CD14-positive monocyte (primary cell): ENCODE data around the gene SCAF8. TPM values are rescaled to one million over a fixed set of nuclear protein-coding genes. Genes with fewer than 3 reads are reported as not detected.

Source experiments
- DNase-seq, 3 donors: peaks; one replicate each; pipeline ENCODE4 v3.0.0-alpha.2; 2011 to 2022
- H2AFZ ChIP-seq: 2 replicates; pipeline ENCODE4 v1.6.0; 2012; ENCODE audit warnings: mild to moderate bottlenecking, low read depth, low read length, inconsistent platforms; ENCODE audit not compliant: insufficient read depth, poor library complexity, severe bottlenecking
- H3K27ac ChIP-seq, 2 donors: 1 replicate in 1 of 2; 2 replicates in 1 of 2; pipeline ENCODE4 v1.5.1; 2012 to 2013; ENCODE audit warnings: low read length in 2 of 2, control low read depth in 1 of 2, inconsistent platforms in 1 of 2, low read depth in 1 of 2, mild to moderate bottlenecking in 1 of 2
- H3K27me3 ChIP-seq, 2 donors: one replicate each; pipeline versions ENCODE4 v1.6.0 to v1.6.1; 2011 to 2013; ENCODE audit warnings: low read length in 2 of 2; ENCODE audit not compliant: control insufficient read depth in 2 of 2, insufficient read depth in 2 of 2
- H3K36me3 ChIP-seq, 2 donors: replicated peaks in 1 of 2; 1 replicate in 1 of 2; 2 replicates in 1 of 2; pipeline versions ENCODE4 v1.5.1 to v1.6.1; 2012 to 2013; ENCODE audit warnings: low read length in 2 of 2, control low read depth in 1 of 2, inconsistent platforms in 1 of 2, mild to moderate bottlenecking in 1 of 2; ENCODE audit not compliant: insufficient read depth in 2 of 2, control insufficient read depth in 1 of 2
- H3K4me1 ChIP-seq, 2 donors: 1 replicate in 1 of 2; 2 replicates in 1 of 2; pipeline versions ENCODE4 v1.5.1 to v1.6.1; 2012 to 2013; ENCODE audit warnings: low read length in 2 of 2, control low read depth in 1 of 2, inconsistent platforms in 1 of 2, mild to moderate bottlenecking in 1 of 2, moderate library complexity in 1 of 2; ENCODE audit not compliant: insufficient read depth in 2 of 2, control insufficient read depth in 1 of 2
- H3K4me2 ChIP-seq: replicated peaks from 2 replicates; pipeline ENCODE3; 2012; ENCODE audit warnings: low read length, moderate library complexity, mild to moderate bottlenecking; ENCODE audit not compliant: poor library complexity, severe bottlenecking; ENCODE audit errors: extremely low read depth
- H3K4me3 ChIP-seq, 3 experiments: fragments of 200-600 bp in 1 of 3; sonication (generic) in 1 of 3; replicated peaks in 1 of 3; 1 replicate in 2 of 3; 2 replicates in 1 of 3; pipeline ENCODE4 v1.5.1; 2011 to 2013; ENCODE audit warnings: low read length in 3 of 3, mild to moderate bottlenecking in 3 of 3, control low read depth in 2 of 3, low read depth in 2 of 3, inconsistent platforms in 1 of 3, moderate library complexity in 1 of 3
- H3K79me2 ChIP-seq: 2 replicates; pipeline ENCODE4 v1.6.0; 2012; ENCODE audit warnings: mild to moderate bottlenecking, control low read depth, inconsistent platforms, low read length, moderate library complexity; ENCODE audit not compliant: insufficient read depth
- H3K9ac ChIP-seq: 2 replicates; pipeline ENCODE4 v1.6.0; 2017; ENCODE audit warnings: low read length, mild to moderate bottlenecking; ENCODE audit not compliant: insufficient read depth, poor library complexity, severe bottlenecking
- H3K9me3 ChIP-seq, 2 donors: replicated peaks in 1 of 2; 1 replicate in 1 of 2; 2 replicates in 1 of 2; pipeline versions ENCODE4 v1.5.1 to v1.6.1; 2012 to 2013; ENCODE audit warnings: low read length in 2 of 2, control low read depth in 1 of 2; ENCODE audit not compliant: control insufficient read depth in 1 of 2, insufficient read depth in 1 of 2
- H4K20me1 ChIP-seq: 2 replicates; pipeline ENCODE4 v1.6.0; 2012; ENCODE audit warnings: mild to moderate bottlenecking, low read length, control low read depth, moderate library complexity; ENCODE audit not compliant: insufficient read depth
- H3K27ac Mint-ChIP-seq, 7 donors: one replicate each; pipeline ENCODE4 v1.8.0; 2020; ENCODE audit warnings: mild to moderate bottlenecking in 7 of 7, mixed read lengths in 7 of 7, moderate library complexity in 6 of 7, inconsistent platforms in 2 of 7
- H3K27me3 Mint-ChIP-seq, 3 donors: one replicate each; pipeline ENCODE4 v1.8.0; 2021 to 2022; ENCODE audit warnings: low read depth in 3 of 3, mild to moderate bottlenecking in 3 of 3, mixed read lengths in 3 of 3, moderate library complexity in 3 of 3, inconsistent platforms in 1 of 3
- H3K36me3 Mint-ChIP-seq, 2 donors: one replicate each; pipeline ENCODE4 v1.8.0; 2020; ENCODE audit warnings: mixed read lengths in 2 of 2, inconsistent platforms in 1 of 2, mild to moderate bottlenecking in 1 of 2
- H3K4me1 Mint-ChIP-seq: one replicate; pipeline ENCODE4 v1.8.0; 2020; ENCODE audit warnings: mild to moderate bottlenecking, mixed read lengths
- H3K4me3 Mint-ChIP-seq, 2 donors: one replicate each; pipeline ENCODE4 v1.8.0; 2020; ENCODE audit warnings: mild to moderate bottlenecking in 2 of 2, mixed read lengths in 2 of 2, moderate library complexity in 1 of 2
- H3K9me3 Mint-ChIP-seq, 7 donors: one replicate each; pipeline ENCODE4 v1.8.0; 2020 to 2022; ENCODE audit warnings: mixed read lengths in 7 of 7, mild to moderate bottlenecking in 6 of 7, moderate library complexity in 6 of 7, inconsistent platforms in 2 of 7
- CTCF ChIP-seq: fragments of 200-600 bp; IDR thresholded peaks from one replicate; pipeline ENCODE4 v1.8.0; 2022; ENCODE audit warnings: antibody characterized with exemption, mild to moderate bottlenecking
- WGBS: methylation state at CpG from one replicate; pipeline ENCODE4 v1.1.5; 2013; ENCODE audit warnings: missing lambda C conversion rate; ENCODE audit not compliant: insufficient coverage; 5-methylcytosine and 5-hydroxymethylcytosine counted together
- intact Hi-C, 2 donors: fragments of 100-400 bp; cut with micrococcal nuclease; formaldehyde crosslinking; loops; one replicate each; pipeline versions ENCODE4 v1.15.0 to v1.15.1; 2023
- polyA plus RNA-seq, 3 donors: library from polyadenylated mRNA; depleted of rRNA in 1 of 3; unstranded in 2 of 3; stranded (reverse) in 1 of 3; fragments of 300-500 nt in 2 of 3; fragments of >200 nt in 1 of 3; fragmentation: Illumina TruSeq in 2 of 3; gene quantifications; 1 replicate in 2 of 3; 2 replicates in 1 of 3; pipeline ENCODE4 v1.2.3, GENCODE V29; 2012 to 2021

SCAF8 gene
- polyA plus RNA-seq, 3 donors, result 2.8 to 18.5 (median 4.2) TPM

GRCh38 chr6:154829970-154830369 is 96.8 kb downstream of the SCAF8 start:
- H3K9me3 ChIP-seq, result no peaks in the 10 kb centered on the region

GRCh38 chr6:154830771-154831170 is 97.6 kb downstream of the SCAF8 start:
- Mint-ChIP-seq H3K27me3 (no peaks in the 10 kb centered on the region), H3K9me3 (no peaks in the 10 kb centered on the region)

More at GRCh38 chr6:154829970-154830369, 96.8 kb downstream of the SCAF8 start:
- Mint-ChIP-seq H3K36me3 (peaks cover 57 to 69% of the 10 kb centered on the region in 2 donors), H3K9me3 (no peaks in the 10 kb centered on the region), H3K27me3 (no peaks in the 10 kb centered on the region), H3K4me3 (no peak overlapping the region), H3K27ac (no peak overlapping the region), H3K4me1 (no peaks in the 10 kb centered on the region)
- Histone ChIP-seq H3K79me2 (peaks cover 11% of the 10 kb centered on the region), H3K9ac (no peak overlapping the region), H3K4me2 (no peak overlapping the region), H2AFZ (no peak overlapping the region), H3K27me3 (no peaks in the 10 kb centered on the region), H3K27ac (no peak overlapping the region), H3K4me3 (no peak overlapping the region), H3K4me1 (no peaks in the 10 kb centered on the region), H4K20me1 (peaks cover 16% of the 10 kb centered on the region), H3K36me3 (peaks cover 87 to 95% of the 10 kb centered on the region in 2 donors)
- WGBS, result no CpG with 5 or more reads among the region's 1 CpG
- intact Hi-C loops, result no loop called here
- no peak for DNase-seq
- TF ChIP-seq CTCF, result no peak

More at GRCh38 chr6:154830771-154831170, 97.6 kb downstream of the SCAF8 start:
- H3K4me2 ChIP-seq, result no peak overlapping the region
- Mint-ChIP-seq H3K36me3 (peaks cover 53 to 68% of the 10 kb centered on the region in 2 donors), H3K4me3 (no peak overlapping the region), H3K27ac (no peak overlapping the region), H3K4me1 (no peaks in the 10 kb centered on the region)
- H3K79me2 ChIP-seq, result peaks cover 12% of the 10 kb centered on the region
- H3K4me3 ChIP-seq, result no peak overlapping the region
- WGBS, result no CpG with 5 or more reads among the region's 4 CpGs
- H3K27me3 ChIP-seq, result no peaks in the 10 kb centered on the region
- DNase-seq, result no peak
- no peak for TF ChIP-seq CTCF
- no peaks in the 10 kb centered on the region for H3K9me3 ChIP-seq
- intact Hi-C loops, result no loop called here
- H2AFZ ChIP-seq, result no peak overlapping the region
- H3K9ac ChIP-seq, result no peak overlapping the region
- H3K36me3 ChIP-seq, result peaks cover 83 to 87% of the 10 kb centered on the region in 2 donors
- H3K4me1 ChIP-seq, result no peaks in the 10 kb centered on the region
- no peak overlapping the region for H3K27ac ChIP-seq
- peaks cover 22% of the 10 kb centered on the region for H4K20me1 ChIP-seq
